B cell (primary cell): ENCODE measurements around the gene OSTF1.

Experiments used
- CTCF ChIP-seq: fragments of 200-600 bp; IDR thresholded peaks from one replicate; pipeline ENCODE4 v1.8.0; 2022; ENCODE audit warnings: antibody characterized with exemption, mild to moderate bottlenecking
- EZH2 ChIP-seq: IDR thresholded peaks from 2 replicates; pipeline ENCODE4 v1.6.1; 2012; ENCODE audit warnings: borderline replicate concordance, low read depth, mild to moderate bottlenecking, moderate library complexity, low read length; ENCODE audit not compliant: insufficient read depth, poor library complexity, severe bottlenecking

GRCh38 chr9:75108571-75108970 is 20.3 kb downstream of the OSTF1 start:
- TF ChIP-seq CTCF (no peak), EZH2 (no peak)
